ENCODE results near the gene ARHGAP5. TPM values are rescaled to one million over a fixed set of nuclear protein-coding genes. Genes with fewer than 3 reads are reported as not detected.

The ARHGAP5 gene
- total and polyA plus RNA-seq, 2 donors (not counting 1 experiment from before 2014, with no cell fraction given): 6.4 to 65.0 TPM

DNA sequence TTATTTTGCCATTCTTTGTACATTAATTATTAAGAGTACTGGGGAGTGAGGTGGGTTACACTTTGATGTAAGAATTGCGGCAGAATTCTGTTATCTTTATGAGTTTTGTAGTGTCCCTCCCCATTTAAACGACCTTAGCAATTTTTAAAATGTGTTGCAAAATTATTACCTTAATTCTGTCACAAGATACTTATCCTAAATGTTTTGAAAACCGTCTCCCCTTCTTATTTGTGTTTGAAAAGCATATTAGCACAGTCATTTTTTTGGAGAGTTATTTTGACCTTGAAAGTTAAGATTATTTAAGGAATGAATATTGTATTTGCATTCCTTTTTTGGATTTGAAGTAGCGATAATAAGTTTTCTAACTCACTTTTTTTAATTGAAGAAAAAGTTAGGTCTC is 2.2 kb downstream of the ARHGAP5 start:
- peak overlapping the region; percentile 96 for H3K4me3 Mint-ChIP-seq
- Histone ChIP-seq H3K27ac (ENCODE audit: low read length in 2 of 2) (no peak overlapping the region), H3K9me3 (ENCODE audit: control extremely low read depth in 1 of 3, control insufficient read depth in 2 of 3, insufficient read depth in 1 of 3, low read length in 2 of 3) (no peaks in the 10 kb centered on the region), H4K20me1 (ENCODE audit: control insufficient read depth, insufficient read depth, low read length, poor library complexity, severe bottlenecking) (peaks cover 40% of the 10 kb centered on the region), H3K4me2 (replicated peaks; ENCODE audit: low read depth, low read length, poor library complexity, severe bottlenecking) (no peak overlapping the region), H3K4me1 (ENCODE audit: control insufficient read depth in 2 of 2, insufficient read depth in 2 of 2, low read length in 2 of 2) (peaks cover 11 to 17% of the 10 kb centered on the region in 2 donors), H3K9ac (ENCODE audit: low read length) (no peak overlapping the region), H3K4me3 (ENCODE audit: control extremely low read depth in 1 of 5, extremely low read depth in 1 of 5, insufficient read depth in 1 of 5, low read depth in 2 of 5, low read length in 4 of 5) (no peak overlapping the region), H2AFZ (ENCODE audit: insufficient read depth, low read depth, low read length, poor library complexity, severe bottlenecking) (no peak overlapping the region), H3K27me3 (replicated peaks in 1 of 4; ENCODE audit: control extremely low read depth in 1 of 4, control insufficient read depth in 3 of 4, insufficient read depth in 4 of 4, low read length in 3 of 4) (no peaks in the 10 kb centered on the region), H3K79me2 (ENCODE audit: control insufficient read depth, insufficient read depth, low read length) (peaks cover 59% of the 10 kb centered on the region), H3K36me3 (replicated peaks in 1 of 2; ENCODE audit: control extremely low read depth in 1 of 2, control insufficient read depth in 1 of 2, extremely low read depth in 1 of 2, insufficient read depth in 2 of 2, low read length in 1 of 2) (no peaks in the 10 kb centered on the region)
- intact Hi-C loops (cut with micrococcal nuclease): loop anchor here (5.0 to 10.0 kb wide), 3 partner anchors 154 to 1522 kb away; partner anchors contain the start of genes G2E3 and SCFD1
- ChIA-PET POLR2A (no interaction called here), CTCF (interaction anchor here (0.6 kb wide), 1 partner anchor 9 kb away, joined by 3 read pairs; no protein-coding TSS in a partner anchor)
- peaks cover 48% of the 10 kb centered on the region for H3K4me1 Mint-ChIP-seq
- TF ChIP-seq EZH2 (IDR thresholded peaks at IDR 0.05; ENCODE audit: borderline replicate concordance, insufficient read depth, low read depth, low read length, poor library complexity, severe bottlenecking): no peak
- TF ChIP-seq, protein P1, sequence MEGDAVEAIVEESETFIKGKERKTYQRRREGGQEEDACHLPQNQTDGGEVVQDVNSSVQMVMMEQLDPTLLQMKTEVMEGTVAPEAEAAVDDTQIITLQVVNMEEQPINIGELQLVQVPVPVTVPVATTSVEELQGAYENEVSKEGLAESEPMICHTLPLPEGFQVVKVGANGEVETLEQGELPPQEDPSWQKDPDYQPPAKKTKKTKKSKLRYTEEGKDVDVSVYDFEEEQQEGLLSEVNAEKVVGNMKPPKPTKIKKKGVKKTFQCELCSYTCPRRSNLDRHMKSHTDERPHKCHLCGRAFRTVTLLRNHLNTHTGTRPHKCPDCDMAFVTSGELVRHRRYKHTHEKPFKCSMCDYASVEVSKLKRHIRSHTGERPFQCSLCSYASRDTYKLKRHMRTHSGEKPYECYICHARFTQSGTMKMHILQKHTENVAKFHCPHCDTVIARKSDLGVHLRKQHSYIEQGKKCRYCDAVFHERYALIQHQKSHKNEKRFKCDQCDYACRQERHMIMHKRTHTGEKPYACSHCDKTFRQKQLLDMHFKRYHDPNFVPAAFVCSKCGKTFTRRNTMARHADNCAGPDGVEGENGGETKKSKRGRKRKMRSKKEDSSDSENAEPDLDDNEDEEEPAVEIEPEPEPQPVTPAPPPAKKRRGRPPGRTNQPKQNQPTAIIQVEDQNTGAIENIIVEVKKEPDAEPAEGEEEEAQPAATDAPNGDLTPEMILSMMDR (IDR thresholded peaks at IDR 0.05): no peak
- H3K27ac Mint-ChIP-seq: no peak overlapping the region
- ATAC-seq (ENCODE audit: low read depth): no peak
- no CpG with 5 or more reads among the region's 4 CpGs for WGBS (ENCODE audit: insufficient coverage)
- H3K27me3 Mint-ChIP-seq: no peaks in the 10 kb centered on the region
- no peak for DNase-seq
- H3K9me3 Mint-ChIP-seq (ENCODE audit: insufficient read depth): no peaks in the 10 kb centered on the region

DNA sequence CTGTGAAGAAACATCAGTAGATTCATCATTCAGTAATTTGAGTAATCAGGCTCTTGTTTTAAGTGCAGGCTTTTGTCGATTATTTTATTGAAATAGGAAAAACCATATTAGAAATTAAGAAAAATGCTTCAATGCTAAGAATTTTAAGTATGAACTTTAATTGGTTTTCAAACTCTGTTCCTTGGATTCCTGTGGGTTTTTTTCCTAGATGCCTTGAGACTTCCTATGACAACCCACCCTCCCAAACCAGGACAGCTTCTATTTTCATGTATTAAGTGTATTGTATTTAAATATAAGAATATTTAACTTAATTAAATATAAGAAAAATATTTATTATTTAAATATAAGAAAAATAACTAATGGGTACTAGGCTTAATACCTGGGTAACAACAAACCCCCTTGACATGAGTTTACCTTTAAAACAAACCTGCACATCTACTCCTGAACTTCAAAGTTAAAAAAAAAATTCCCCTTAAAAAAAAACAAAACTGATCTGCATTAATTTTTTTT is 3.0 kb downstream of the ARHGAP5 start:
- Histone ChIP-seq H3K4me2 (replicated peaks; ENCODE audit: low read depth, low read length, poor library complexity, severe bottlenecking) (no peak overlapping the region), H3K4me3 (ENCODE audit: control extremely low read depth in 1 of 5, extremely low read depth in 1 of 5, insufficient read depth in 1 of 5, low read depth in 2 of 5, low read length in 4 of 5) (no peak overlapping the region), H3K27ac (ENCODE audit: low read length in 2 of 2) (no peak overlapping the region), H3K79me2 (ENCODE audit: control insufficient read depth, insufficient read depth, low read length) (peaks cover 67% of the 10 kb centered on the region), H3K9me3 (ENCODE audit: control extremely low read depth in 1 of 3, control insufficient read depth in 2 of 3, insufficient read depth in 1 of 3, low read length in 2 of 3) (no peaks in the 10 kb centered on the region), H3K4me1 (ENCODE audit: control insufficient read depth in 2 of 2, insufficient read depth in 2 of 2, low read length in 2 of 2) (peaks cover 11 to 17% of the 10 kb centered on the region in 2 donors), H3K9ac (ENCODE audit: low read length) (no peak overlapping the region), H3K27me3 (replicated peaks in 1 of 4; ENCODE audit: control extremely low read depth in 1 of 4, control insufficient read depth in 3 of 4, insufficient read depth in 4 of 4, low read length in 3 of 4) (no peaks in the 10 kb centered on the region), H3K36me3 (replicated peaks in 1 of 2; ENCODE audit: control extremely low read depth in 1 of 2, control insufficient read depth in 1 of 2, extremely low read depth in 1 of 2, insufficient read depth in 2 of 2, low read length in 1 of 2) (no peaks in the 10 kb centered on the region), H2AFZ (ENCODE audit: insufficient read depth, low read depth, low read length, poor library complexity, severe bottlenecking) (no peak overlapping the region), H4K20me1 (ENCODE audit: control insufficient read depth, insufficient read depth, low read length, poor library complexity, severe bottlenecking) (peaks cover 48% of the 10 kb centered on the region)
- Mint-ChIP-seq H3K4me3 (no peak overlapping the region), H3K9me3 (ENCODE audit: insufficient read depth) (no peaks in the 10 kb centered on the region), H3K4me1 (peaks cover 51% of the 10 kb centered on the region), H3K27me3 (no peaks in the 10 kb centered on the region), H3K27ac (no peak overlapping the region)
- intact Hi-C loops (cut with micrococcal nuclease): no loop called here
- no peak for DNase-seq
- WGBS (ENCODE audit: insufficient coverage): no CpG with 5 or more reads among the region's 1 CpG
- ChIA-PET POLR2A (no interaction called here), CTCF (interaction anchor here (0.7 to 1.6 kb wide), 3 partner anchors 115 to 172 kb away, joined by 3 to 5 read pairs (median 4); partner anchors contain the start of gene RNU6-8)
- no peak for ATAC-seq (ENCODE audit: low read depth)
- no peak for TF ChIP-seq EZH2 (IDR thresholded peaks at IDR 0.05; ENCODE audit: borderline replicate concordance, insufficient read depth, low read depth, low read length, poor library complexity, severe bottlenecking)
- TF ChIP-seq, protein P1 (IDR thresholded peaks at IDR 0.05): no peak

Measured in B cell (primary cell).